GM18861 (cell line): Measurements from ENCODE around the gene PRR32.
"Not testable (repeated sequence)": the region's sequence is repeated elsewhere in the genome, so short reads cannot be mapped to it uniquely, and the experiment has no call there.

Experiments
- ATAC-seq: cut with Tn5 transposase; IDR thresholded peaks from one replicate; pipeline ENCODE4 v1.9.1; 2021; ENCODE audit not compliant: unreplicated experiment

Gene PRR32, protein sequence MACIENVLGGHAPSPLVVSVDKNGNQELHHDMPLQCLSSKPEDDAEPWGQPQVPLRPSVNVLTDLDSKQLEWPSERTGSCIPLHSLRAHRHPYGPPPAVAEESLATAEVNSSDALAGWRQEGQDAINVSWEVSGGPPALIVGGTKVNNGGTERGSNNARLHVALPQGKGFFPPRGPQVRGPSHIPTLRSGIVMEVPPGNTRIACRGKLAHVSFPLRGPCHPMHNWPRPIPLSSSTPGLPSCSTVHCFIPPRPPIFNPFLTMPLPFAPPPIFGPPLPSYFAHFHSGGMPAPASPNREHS

DNA sequence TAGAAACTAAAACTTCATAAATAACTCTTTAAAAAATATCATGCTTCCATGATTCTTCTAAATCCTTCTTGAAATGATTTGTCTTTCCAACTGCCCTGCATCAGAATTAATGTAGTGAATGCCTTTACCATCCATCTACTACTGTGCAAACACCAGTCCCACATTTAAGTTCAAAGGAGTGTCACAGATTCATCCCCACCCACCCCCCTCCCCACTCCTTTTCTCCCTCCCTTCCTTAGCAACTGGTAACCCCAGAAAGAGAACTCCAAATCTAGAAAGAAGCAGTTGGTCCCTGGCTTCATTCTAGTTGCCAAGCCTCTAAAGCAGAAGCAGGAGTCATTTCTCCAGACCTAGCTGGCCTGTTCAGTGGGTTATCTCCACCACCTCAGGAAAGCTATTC lies at the start of gene PRR32:
PRR32 (plus strand) TSS at position 301 of the 400 bp plus-strand sequence. CDS start 115 bp downstream, outside the sequence.
- ATAC-seq, result no peak

DNA sequence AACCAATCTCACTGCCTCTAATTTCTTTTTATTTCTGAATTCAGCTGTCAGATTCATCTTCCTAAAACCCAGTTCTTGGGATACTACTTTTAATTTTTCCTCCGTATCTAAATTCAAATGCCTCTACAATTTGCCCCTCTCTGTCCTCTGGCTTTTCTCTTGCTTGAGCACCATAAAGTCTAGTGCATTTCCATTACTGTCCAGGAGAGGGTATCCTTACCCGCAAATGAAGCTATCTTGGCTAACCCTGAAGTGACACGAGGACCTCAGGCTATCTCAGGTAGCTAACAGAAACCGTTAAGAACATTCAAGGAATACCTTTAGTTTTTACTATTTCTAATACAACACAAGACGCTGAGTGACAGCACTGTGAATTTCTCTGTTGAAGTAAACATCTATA lies 49.4 kb upstream of the PRR32 start:
- peak; percentile 88 for ATAC-seq

DNA sequence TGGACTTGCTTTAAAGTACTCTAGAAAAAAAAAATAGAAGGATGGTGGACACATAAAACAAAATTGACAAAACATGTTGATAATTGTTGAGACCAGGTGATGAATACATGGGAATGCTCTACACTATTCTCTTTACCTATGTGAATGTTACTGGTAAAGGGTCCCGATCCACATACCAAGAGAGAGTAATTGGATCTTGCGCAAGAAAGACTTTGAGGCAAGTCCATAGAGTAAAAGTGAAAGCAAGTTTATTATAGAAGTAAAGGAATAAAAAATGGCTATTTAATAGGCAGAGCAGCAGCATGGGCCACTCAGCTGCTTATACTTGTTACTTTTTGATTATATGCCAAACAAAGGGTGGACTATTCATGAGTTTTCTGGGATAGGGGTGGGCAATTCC lies 34.0 kb upstream of the PRR32 start:
- ATAC-seq, result no peak

DNA sequence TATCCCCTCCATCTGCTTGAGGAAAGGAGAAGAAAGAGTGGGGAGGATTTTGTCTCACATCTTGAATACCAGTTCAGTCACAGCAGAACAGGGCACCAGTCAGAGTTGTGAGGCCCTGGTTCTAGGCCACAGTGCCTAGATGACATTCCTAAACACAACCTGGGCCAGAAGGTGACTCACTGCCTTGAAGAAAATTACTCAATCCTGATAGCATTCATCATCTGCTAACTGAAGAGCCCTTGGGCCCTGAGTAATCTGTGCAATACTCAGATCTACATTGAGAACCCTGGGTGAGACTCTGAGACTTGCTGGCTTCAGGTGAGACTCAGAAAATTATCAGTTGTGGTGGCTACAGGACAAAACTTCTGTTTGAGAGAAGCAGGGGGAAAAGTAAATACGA lies 20.5 kb upstream of the PRR32 start:
- ATAC-seq, result no peak

DNA sequence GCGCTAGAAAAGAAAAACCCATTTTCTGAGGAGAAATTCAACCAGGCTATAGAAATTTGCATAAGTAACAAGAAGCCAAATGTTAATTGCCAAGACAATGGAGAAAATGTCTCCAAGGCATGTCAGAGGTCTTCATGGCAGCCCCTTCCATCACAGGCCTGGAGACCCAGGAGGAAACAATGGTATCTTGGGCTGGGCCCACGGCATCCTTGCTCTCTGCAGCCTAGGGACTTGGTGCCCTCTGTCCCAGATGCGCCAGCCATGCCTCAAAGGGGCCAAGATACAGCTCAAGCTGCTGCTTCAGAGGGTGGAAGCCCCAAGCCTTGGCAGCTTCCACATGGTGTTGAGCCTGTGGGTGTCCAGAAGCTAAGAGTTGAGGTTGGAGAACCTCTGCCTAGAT lies 12.7 kb upstream of the PRR32 start:
- not testable (repeated sequence) for ATAC-seq

DNA sequence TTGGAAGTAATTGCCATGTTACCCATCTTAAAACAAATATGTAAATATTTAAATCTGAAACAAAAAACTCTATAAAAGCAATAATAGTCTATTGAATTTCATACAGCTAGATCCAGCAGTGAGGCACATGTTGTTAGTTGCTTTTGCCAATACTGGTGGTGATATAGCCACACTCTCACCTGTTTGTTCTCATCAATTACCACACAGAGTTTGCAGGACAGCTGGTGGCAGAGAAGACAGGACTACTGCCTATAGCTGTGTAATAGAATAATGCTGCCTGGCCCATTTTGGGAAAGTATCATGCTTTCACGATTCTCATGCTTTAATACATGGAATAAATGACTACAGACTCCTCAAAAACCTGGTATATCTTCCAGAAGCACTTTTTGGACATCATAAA lies 3.7 kb upstream of the PRR32 start:
- ATAC-seq, result no peak

DNA sequence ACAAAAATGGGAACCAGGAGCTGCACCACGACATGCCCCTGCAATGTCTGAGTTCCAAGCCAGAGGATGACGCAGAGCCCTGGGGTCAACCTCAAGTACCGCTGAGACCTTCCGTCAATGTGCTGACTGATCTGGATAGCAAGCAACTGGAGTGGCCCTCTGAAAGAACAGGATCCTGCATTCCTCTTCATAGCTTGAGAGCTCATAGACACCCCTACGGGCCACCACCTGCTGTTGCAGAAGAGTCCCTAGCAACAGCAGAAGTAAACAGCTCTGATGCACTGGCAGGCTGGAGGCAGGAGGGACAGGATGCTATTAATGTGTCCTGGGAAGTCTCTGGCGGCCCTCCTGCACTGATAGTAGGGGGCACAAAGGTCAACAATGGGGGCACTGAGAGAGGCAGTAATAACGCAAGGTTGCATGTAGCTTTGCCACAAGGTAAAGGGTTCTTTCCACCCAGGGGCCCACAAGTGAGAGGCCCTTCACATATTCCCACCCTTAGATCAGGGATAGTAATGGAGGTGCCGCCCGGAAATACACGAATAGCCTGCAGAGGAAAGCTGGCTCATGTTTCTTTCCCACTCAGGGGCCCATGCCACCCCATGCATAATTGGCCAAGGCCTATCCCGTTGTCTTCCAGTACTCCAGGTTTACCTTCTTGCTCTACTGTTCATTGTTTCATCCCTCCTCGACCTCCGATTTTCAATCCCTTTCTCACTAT lies 1.3 kb downstream of the PRR32 start:
- ATAC-seq, result no peak

DNA sequence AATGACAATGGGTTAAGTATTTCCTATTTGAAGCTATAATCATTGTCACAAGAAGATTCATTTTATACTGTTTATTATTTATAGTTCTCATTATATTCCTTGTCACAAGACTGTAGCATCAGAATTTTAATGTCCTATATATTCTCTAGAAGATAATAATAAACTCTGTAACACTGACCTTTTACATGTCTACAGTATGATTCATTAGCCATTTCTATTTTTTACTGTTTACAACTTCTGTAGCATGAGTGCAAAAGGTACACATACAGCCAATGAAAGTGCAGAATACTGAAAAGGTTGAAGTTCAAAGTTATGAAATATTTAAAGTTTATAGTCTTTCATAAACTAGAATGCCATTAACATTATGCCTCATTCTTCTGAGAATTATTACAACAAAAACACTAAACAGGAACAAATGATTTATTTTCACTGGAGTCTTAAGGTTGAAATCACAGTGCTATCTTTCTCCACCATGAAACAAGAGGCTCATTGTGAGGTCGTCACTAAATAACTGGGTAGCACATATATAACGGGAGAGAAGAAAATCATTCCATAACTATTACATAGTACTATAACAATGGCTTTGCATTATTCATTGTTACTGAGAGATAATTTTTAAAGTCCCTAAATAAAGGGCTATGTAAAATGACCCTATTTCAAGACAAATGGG lies 4.9 kb downstream of the PRR32 start:
- ATAC-seq, result no peak

DNA sequence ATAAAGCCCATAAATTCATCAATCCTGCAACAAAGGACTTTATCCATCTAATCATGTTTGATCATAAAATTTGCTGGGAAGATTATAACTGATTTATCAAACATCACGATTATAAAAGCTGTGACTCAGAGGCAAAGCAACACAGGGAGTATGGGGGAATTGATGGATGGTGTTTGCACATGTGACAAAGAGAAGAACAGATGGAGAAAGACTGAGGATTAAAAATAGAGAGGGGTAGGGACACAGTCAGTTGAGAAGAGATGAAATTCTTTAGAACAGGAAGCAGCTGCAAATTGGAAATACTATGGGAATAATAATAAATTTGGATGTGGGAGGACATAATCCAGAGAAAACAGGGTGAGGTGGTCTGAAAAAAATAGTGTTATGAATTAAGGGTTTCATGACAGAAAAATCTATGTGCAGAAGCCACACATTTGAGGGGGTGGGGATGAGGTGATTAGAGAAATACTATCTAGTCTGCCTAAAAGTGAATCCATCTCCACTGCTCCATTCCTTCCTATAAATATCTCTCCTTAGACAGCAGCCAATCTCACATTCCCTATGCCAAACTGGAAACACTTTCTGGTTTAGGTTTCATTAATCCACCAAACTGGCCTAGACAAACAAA lies 6.2 kb downstream of the PRR32 start:
- no peak for ATAC-seq

DNA sequence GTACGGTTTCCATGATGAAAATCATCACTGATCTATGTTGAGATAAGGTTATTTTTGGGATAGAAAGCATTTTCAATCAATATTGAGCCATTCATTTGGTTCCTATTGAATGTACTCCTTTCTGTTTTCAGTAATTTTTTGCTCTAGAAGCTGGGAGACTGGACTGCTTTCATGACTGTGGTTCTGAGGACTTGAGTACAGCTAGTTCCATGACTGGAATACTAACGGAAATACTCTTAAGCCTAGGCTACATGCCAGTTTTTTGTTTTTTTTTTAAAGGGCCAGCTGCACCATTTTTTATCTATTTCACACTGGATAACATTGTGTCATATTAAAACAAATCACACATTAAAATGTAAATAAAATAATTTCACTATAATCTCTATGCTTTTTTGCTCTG lies 16.7 kb downstream of the PRR32 start:
- no peak for ATAC-seq

DNA sequence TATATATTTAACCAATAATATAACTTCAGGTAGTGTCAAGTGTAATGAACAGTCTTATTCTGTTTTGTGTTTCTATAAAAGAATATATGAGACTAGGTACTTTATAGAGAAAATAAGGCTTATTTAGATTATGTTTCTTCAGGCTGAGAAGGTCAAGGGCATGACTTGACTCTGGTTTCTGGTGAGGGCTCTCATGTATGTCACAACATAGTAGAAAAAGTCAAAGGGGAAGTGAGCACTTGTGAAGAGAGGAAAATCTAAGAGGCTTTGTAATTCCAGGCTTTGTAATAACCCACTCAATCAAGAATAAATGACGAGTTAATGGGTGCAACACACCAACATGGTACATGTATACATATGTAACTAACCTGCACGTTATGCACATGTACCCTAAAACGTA lies 27.6 kb downstream of the PRR32 start:
- ATAC-seq, result no peak

DNA sequence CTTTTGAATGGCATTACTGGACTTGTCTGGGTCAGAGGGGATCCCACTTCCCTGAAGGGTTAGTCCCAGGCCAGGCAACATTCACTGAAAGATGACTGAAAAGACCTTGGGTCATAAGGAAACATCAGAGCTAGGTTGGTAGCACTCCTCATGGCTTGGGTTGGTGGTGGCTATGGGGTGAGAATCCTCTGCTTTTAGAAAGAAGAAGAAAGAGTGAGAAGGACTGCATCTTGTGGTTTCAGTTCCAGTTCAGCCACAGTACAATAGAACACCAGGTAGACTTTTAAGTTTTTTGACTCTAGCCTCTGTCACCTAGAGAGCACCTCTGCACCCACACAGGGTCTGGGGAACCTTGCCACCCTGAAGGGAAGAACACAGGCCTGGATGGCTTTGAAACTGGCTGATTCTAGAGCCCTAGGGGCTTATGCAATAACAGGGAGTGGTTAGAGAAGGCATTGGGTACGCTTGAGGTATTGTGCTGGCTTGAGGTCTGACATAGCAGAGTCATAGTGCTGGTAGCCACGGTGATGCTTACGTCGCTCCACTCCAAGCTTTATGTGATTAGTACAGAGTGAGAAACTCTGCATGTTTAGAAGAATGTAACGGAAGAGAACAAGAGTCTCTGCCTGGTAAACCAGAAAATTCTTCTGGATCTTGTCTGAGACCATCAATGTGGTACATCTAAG lies 36.5 kb downstream of the PRR32 start:
- ATAC-seq, result no peak
